GM12801 (cell line): ENCODE results near the gene ASB7.

Experiments
- CTCF ChIP-seq: IDR thresholded peaks from one replicate; pipeline ENCODE4 v1.5.1; 2011; ENCODE audit warnings: control low read depth; ENCODE audit not compliant: insufficient read length; ENCODE audit errors: extremely low read depth

The ASB7 gene

GRCh38 chr15:100692671-100693070 is 90.3 kb downstream of the ASB7 start:
- no peak for TF ChIP-seq CTCF

- no peak for TF ChIP-seq CTCF
Measured at GRCh38 chr15:100693451-100693850, 91.1 kb downstream of the ASB7 start.

GRCh38 chr15:100694381-100695021 is 92.1 kb downstream of the ASB7 start:
- no peak for TF ChIP-seq CTCF

GRCh38 chr15:100695048-100695447 is 92.7 kb downstream of the ASB7 start:
- no peak for TF ChIP-seq CTCF

GRCh38 chr15:100696452-100696851 is 94.1 kb downstream of the ASB7 start:
- TF ChIP-seq CTCF, result no peak
